HEK293 (cell line): Measurements from ENCODE around the gene KRTAP2-2.

Source experiments
- CTCF ChIP-seq: fragments of 450-650 bp; formaldehyde crosslinking; IDR thresholded peaks from 2 replicates; pipeline ENCODE4 v1.5.1; 2016; ENCODE audit warnings: missing biosample characterization, missing genetic modification characterization
- MEIS1 ChIP-seq: sonication (generic); formaldehyde crosslinking; IDR thresholded peaks from 2 replicates; pipeline ENCODE4 v1.8.1; 2022; ENCODE audit warnings: missing genetic modification reagents, mild to moderate bottlenecking, borderline replicate concordance
- PBX3 ChIP-seq: sonication (generic); formaldehyde crosslinking; IDR thresholded peaks from 2 replicates; pipeline ENCODE4 v1.8.1; 2022; ENCODE audit warnings: mild to moderate bottlenecking, moderate library complexity, missing genetic modification reagents
- REPIN1 ChIP-seq: fragments of 450-650 bp; formaldehyde crosslinking; IDR thresholded peaks from 2 replicates; pipeline ENCODE4 v1.5.1; 2017; ENCODE audit warnings: missing biosample characterization, missing genetic modification characterization, low read depth
- SP2 ChIP-seq: fragments of 450-650 bp; formaldehyde crosslinking; IDR thresholded peaks from 2 replicates; pipeline ENCODE4 v1.5.1; 2016; ENCODE audit warnings: missing biosample characterization, missing genetic modification characterization
- YY1 ChIP-seq: fragments of 450-650 bp; formaldehyde crosslinking; IDR thresholded peaks from 2 replicates; pipeline ENCODE4 v1.5.1; 2018; ENCODE audit warnings: missing biosample characterization, missing genetic modification characterization
- ZBTB17 ChIP-seq: fragments of 450-650 bp; formaldehyde crosslinking; IDR thresholded peaks from 2 replicates; pipeline ENCODE4 v1.5.1; 2016; ENCODE audit warnings: missing biosample characterization, missing genetic modification characterization
- ZNF140 ChIP-seq: fragments of 450-650 bp; formaldehyde crosslinking; IDR thresholded peaks from 2 replicates; pipeline ENCODE4 v1.5.1; 2016; ENCODE audit warnings: missing biosample characterization, missing genetic modification characterization
- ZNF350 ChIP-seq: fragments of 450-650 bp; formaldehyde crosslinking; IDR thresholded peaks from 2 replicates; pipeline ENCODE4 v1.5.0; 2017; ENCODE audit warnings: missing biosample characterization, mild to moderate bottlenecking, missing genetic modification characterization
- ZNF610 ChIP-seq: fragments of 450-650 bp; formaldehyde crosslinking; IDR thresholded peaks from 2 replicates; pipeline ENCODE4 v1.5.1; 2016; ENCODE audit warnings: missing biosample characterization, missing genetic modification characterization, borderline replicate concordance
- ZNF777 ChIP-seq: fragments of 450-650 bp; formaldehyde crosslinking; IDR thresholded peaks from 2 replicates; pipeline ENCODE4 v1.5.1; 2017; ENCODE audit warnings: missing biosample characterization, missing genetic modification characterization, borderline replicate concordance
- ZSCAN30 ChIP-seq: fragments of 450-650 bp; IDR thresholded peaks from 2 replicates; pipeline ENCODE4 v1.5.1; 2018; ENCODE audit warnings: missing biosample characterization, mild to moderate bottlenecking, missing genetic modification characterization, moderate library complexity
- TF ChIP-seq, protein P1 (sequence below): fragments of 450-650 bp; formaldehyde crosslinking; IDR thresholded peaks from 2 replicates; pipeline ENCODE4 v1.5.1; 2016; ENCODE audit warnings: missing biosample characterization, missing genetic modification characterization
- TF ChIP-seq, protein P2 (sequence below): fragments of 450-650 bp; formaldehyde crosslinking; optimal IDR thresholded peaks from 2 replicates; pipeline ENCODE3; 2016; ENCODE audit warnings: missing biosample characterization, mild to moderate bottlenecking, missing genetic modification characterization

- TF ChIP-seq CTCF (tag by site-specific recombination) = no peak
- no peak for TF ChIP-seq ZBTB17 (tag by site-specific recombination)
- no peak for TF ChIP-seq PBX3
- no peak for TF ChIP-seq ZNF140
- TF ChIP-seq SP2 = no peak
- TF ChIP-seq ZNF350 = no peak
- TF ChIP-seq REPIN1 (tag by site-specific recombination) = no peak
- no peak for TF ChIP-seq ZNF777
- TF ChIP-seq MEIS1 (CRISPR knock-in tag) = no peak
- TF ChIP-seq, protein P1, sequence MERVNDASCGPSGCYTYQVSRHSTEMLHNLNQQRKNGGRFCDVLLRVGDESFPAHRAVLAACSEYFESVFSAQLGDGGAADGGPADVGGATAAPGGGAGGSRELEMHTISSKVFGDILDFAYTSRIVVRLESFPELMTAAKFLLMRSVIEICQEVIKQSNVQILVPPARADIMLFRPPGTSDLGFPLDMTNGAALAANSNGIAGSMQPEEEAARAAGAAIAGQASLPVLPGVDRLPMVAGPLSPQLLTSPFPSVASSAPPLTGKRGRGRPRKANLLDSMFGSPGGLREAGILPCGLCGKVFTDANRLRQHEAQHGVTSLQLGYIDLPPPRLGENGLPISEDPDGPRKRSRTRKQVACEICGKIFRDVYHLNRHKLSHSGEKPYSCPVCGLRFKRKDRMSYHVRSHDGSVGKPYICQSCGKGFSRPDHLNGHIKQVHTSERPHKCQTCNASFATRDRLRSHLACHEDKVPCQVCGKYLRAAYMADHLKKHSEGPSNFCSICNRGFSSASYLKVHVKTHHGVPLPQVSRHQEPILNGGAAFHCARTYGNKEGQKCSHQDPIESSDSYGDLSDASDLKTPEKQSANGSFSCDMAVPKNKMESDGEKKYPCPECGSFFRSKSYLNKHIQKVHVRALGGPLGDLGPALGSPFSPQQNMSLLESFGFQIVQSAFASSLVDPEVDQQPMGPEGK = no peak
- no peak for TF ChIP-seq YY1 (tag by site-specific recombination)
- no peak for TF ChIP-seq ZSCAN30 (tag by site-specific recombination)
- TF ChIP-seq, protein P2, sequence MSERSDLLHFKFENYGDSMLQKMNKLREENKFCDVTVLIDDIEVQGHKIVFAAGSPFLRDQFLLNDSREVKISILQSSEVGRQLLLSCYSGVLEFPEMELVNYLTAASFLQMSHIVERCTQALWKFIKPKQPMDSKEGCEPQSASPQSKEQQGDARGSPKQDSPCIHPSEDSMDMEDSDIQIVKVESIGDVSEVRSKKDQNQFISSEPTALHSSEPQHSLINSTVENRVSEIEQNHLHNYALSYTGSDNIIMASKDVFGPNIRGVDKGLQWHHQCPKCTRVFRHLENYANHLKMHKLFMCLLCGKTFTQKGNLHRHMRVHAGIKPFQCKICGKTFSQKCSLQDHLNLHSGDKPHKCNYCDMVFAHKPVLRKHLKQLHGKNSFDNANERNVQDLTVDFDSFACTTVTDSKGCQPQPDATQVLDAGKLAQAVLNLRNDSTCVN (tag by site-specific recombination) = no peak
- TF ChIP-seq ZNF610 (tag by site-specific recombination) = no peak
These were observed 28.1 kb downstream of the KRTAP2-2 start, which contains the start of gene KRTAP1-5 for GRCh38 chr17:41026715-41027471.
